Urinary bladder (tissue), 4 donors: Measurements from ENCODE around the gene RXRG. TPM values are rescaled to one million over a fixed set of nuclear protein-coding genes. Genes with fewer than 3 reads are reported as not detected.

Experiments
- DNase-seq: peaks from one replicate; pipeline ENCODE4 v3.0.0-alpha.2; 2015; ENCODE audit errors: extremely low spot score
- H3K27ac ChIP-seq: one replicate; pipeline ENCODE4 v1.5.1; 2013; ENCODE audit warnings: low read depth, mild to moderate bottlenecking, moderate library complexity
- H3K36me3 ChIP-seq: one replicate; pipeline ENCODE4 v1.6.1; 2013; ENCODE audit warnings: mild to moderate bottlenecking, moderate library complexity; ENCODE audit not compliant: insufficient read depth
- H3K4me1 ChIP-seq: one replicate; pipeline ENCODE4 v1.6.1; 2013; ENCODE audit warnings: mild to moderate bottlenecking, moderate library complexity; ENCODE audit not compliant: insufficient read depth
- H3K4me3 ChIP-seq: one replicate; pipeline ENCODE4 v1.5.1; 2013; ENCODE audit warnings: low read depth, low read length
- WGBS: extraction: QIAGEN DNeasy Blood & Tissue Kit; methylation state at CpG from one replicate; pipeline ENCODE4 v1.1.7; 2013; 5-methylcytosine and 5-hydroxymethylcytosine counted together
- polyA plus RNA-seq: library from polyadenylated mRNA; stranded (reverse); fragments of 200-250 nt; gene quantifications from one replicate; pipeline ENCODE4 v1.2.3, GENCODE V29; 2013
- total RNA-seq: library from RNA; depleted of rRNA; stranded (reverse); fragments of >200 nt; gene quantifications from one replicate; pipeline ENCODE4 v1.2.3, GENCODE V29; 2014
- donor health status: healthy with polysubstance abuse.
- donor health status: healthy.

The RXRG gene
- total and polyA plus RNA-seq, 2 donors: 1.7 to 4.5 TPM

DNA sequence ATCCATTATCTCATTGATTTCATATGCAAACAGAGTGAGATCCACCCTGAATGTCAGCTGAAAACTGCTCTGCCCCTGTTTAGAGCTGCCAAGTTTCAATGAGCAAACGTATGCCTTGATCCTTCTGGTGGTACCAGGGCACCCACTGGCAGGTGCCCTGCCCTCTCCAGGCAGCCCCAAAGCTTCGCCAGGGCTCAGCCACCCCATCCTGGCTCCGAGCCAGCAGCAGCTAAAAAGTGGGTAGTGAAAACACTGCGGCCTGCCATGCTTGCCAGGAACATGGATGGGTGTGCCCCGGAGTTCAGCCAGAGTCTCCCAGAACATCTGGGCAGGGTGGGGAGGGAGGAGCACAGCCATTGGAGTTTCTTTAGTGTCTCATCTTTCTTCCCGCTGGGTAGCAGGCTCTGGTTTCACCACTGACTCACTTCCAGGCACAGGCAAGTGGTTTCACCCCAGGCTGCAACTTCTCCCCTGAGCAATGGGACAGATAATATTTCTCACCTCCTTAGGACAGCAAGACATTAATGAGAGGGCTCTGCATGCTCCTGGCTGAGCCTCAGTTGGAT lies 80.3 kb downstream of the RXRG start:
- Histone ChIP-seq H3K4me3 (no peak overlapping the region), H3K36me3 (no peaks in the 10 kb centered on the region), H3K27ac (no peak overlapping the region), H3K4me1 (no peaks in the 10 kb centered on the region)
- DNase-seq: no peak
- 31% methylated on average over 6 of the region's 6 CpGs for WGBS

DNA sequence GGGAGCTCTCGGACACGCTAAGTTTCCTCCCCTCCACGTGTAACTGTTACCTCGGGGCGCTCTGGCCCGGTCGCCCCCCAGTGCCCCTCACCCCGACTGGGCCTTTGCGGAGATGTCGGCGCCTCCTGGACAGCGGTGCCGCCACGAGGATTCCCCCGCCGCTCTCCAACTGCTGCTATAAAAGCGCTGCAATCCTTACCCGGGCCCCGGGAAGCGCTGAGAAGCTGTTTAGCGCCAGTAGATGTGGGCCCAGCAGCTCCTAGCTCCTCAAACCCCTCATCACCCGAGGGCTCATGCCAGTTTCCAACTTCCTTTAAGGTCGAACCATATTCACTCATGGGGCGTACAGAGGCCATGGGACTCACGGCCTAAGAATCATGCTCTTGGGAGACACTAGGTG lies 88.0 kb downstream of the RXRG start:
- Histone ChIP-seq H3K27ac (no peak overlapping the region), H3K4me3 (no peak overlapping the region), H3K4me1 (no peaks in the 10 kb centered on the region), H3K36me3 (no peaks in the 10 kb centered on the region)
- DNase-seq: no peak
- WGBS: 18% methylated on average over 25 of the region's 25 CpGs

DNA sequence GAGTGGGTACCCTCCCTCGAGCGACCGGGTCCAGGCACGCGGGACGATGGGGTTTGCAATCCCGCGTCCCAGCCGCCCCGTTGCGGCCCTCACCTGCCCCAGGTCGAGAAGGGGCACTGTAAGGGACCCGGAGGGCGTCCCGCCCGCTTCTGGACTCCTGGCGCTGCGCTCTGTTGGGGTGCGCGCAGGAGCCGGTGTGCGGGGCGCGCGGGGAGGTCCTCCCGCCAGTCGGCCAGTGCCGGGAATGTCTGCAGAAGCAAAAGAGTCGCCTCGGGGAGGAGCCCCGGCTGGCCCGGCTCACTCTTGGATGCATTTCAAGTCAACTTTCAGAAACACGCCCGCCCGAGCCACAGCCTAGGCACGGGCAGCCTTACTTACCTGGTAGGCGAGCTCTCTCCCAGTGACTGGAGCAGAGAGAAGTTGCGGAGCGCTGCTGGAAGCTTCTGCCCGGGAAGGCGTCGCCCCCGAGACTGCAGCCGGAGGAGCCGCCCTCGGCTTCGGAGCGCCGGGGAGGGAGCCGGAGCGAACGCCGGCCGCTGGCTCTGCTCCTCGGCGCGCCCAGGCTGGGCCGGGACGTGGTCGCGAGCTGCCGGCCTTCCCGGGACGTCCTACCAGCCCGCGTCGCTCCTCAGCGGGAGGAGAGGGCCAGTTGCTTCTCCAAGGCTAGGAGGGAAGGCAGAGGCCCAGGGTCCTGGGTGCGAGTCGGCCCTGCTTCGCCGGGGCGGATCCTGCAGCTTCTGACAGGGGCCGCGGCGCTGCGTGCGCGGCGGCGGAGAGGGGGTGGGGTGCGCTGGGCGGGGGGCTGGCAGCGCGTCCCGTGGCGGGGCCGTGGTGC lies 88.7 kb downstream of the RXRG start, which contains the start of gene LMX1A:
Gene LMX1A, minus strand, starts transcription at position 739 of the 835 bp plus-strand sequence. CDS start 1,156 bp downstream, outside the sequence.
- Histone ChIP-seq H3K4me3 (peak within 1 kb of the TSS; percentile 34), H3K36me3 (no peaks in the 10 kb centered on the region), H3K27ac (no peak within 1 kb of the TSS), H3K4me1 (no peaks in the 10 kb centered on the region)
- under 1% methylated on average over 88 of the region's 88 CpGs for WGBS
- no peak for DNase-seq

DNA sequence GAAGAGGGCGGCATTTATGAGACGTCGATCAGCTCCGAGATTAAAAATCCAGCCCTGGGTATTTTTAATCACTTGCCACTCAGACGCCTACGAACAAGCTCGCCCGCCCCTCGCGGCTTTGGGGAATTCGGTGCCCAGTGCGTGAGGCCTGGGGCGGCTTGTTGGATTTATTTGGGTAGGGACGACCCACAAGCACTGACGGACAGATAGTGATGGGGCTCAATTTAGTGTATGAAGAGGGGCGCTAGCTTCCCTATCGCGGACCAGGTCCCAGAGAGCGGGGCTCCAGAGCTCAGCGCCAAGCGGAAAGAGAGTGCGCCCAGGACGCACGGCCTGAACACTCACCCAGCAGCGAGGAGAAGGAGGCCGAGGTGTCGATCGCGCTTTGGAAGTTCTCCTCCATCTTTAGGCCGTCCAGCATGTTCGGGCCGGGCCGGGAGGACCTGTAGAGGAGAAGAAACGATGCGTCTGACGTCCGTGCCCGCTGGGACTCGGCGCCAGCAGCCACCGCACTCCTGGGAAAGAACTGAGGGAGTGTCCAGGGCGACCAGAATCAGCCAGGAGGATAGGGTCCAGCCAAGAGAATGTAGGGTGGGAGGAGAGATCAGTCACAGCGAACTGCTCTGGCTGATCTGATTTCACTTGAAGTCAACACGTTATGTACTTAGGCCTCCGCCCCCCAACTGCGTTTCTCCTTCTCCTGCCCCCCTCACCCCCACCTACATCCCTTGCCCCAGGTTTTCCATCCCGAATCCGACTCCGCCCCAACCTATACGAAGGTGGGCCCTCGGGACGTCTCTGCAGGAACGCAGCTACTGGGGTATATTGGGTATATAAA lies 89.6 kb downstream of the RXRG start:
- no peak overlapping the region for H3K27ac ChIP-seq
- DNase-seq: no peak
- H3K4me3 ChIP-seq: no peak overlapping the region
- no peaks in the 10 kb centered on the region for H3K36me3 ChIP-seq
- 5% methylated on average over 53 of the region's 53 CpGs for WGBS
- H3K4me1 ChIP-seq: no peaks in the 10 kb centered on the region

DNA sequence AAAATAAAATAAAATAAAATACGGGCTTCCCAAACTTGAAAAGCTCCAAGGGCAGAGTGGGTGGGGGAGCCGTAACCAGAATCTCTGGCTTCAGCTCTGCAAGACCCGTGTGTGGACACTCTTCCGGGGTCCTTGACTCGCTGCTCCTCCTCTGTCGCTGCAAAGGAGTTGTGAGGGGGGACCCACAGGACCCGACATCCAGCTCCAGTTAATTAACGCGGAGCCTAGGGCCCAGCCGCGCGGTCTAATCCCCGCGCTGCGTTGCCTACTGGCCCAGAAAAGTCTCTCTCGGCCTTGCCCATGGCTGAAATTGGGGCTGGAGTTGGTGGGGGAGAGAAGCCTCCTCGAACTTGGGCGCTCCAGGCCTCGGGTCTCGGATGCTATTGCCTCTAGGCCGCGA lies 90.2 kb downstream of the RXRG start:
- DNase-seq: no peak
- Histone ChIP-seq H3K36me3 (no peaks in the 10 kb centered on the region), H3K27ac (no peak overlapping the region), H3K4me3 (no peak overlapping the region), H3K4me1 (no peaks in the 10 kb centered on the region)
- WGBS: 9% methylated on average over 22 of the region's 22 CpGs

DNA sequence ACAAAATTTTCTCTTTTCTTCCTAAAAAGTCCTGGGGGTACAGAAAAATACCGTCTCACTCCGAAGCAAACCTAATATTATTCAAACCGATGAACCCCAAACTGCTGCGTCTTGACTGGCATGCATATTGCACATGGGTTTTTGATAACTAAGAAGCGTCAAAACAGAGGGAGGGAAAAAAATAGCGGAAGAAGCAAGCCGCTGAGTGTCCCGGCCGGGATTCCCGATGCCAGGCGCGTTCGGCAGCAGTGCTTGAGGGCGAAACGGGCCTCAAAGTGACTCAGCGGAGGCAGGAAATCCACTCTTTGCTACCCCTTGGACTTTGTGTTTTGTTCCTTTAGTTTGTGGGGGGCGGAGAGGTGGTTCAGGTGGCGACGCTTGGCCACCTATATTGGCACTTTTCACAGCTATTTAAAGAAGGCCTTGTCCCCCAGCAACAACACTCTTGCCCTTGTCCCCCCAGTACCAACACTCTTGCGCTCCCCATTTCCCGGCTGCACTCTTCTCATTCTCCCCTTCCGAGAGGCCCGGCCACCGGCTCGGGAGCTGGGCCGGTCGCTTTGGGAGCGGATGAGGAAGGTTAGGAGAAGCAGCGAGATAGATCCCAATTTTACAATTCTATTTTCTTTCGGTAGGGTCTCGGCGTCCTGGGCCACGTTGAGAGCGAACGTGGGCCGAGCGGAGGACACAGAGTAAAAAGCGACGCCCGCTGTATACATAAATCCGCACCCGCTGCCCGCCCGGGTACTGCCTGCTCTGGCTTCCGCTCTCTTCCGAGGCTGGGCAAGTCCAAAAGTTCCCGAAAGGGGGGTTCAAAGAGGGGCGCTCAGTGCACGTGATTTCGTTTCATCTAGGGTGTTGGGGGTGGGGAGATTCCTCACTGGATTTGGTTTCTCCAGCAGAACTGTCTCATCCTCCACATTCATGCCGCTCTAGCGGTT lies 90.9 kb downstream of the RXRG start:
- DNase-seq: no peak
- Histone ChIP-seq H3K4me3 (no peak overlapping the region), H3K4me1 (no peaks in the 10 kb centered on the region), H3K36me3 (no peaks in the 10 kb centered on the region), H3K27ac (no peak overlapping the region)
- WGBS: 10% methylated on average over 52 of the region's 52 CpGs

DNA sequence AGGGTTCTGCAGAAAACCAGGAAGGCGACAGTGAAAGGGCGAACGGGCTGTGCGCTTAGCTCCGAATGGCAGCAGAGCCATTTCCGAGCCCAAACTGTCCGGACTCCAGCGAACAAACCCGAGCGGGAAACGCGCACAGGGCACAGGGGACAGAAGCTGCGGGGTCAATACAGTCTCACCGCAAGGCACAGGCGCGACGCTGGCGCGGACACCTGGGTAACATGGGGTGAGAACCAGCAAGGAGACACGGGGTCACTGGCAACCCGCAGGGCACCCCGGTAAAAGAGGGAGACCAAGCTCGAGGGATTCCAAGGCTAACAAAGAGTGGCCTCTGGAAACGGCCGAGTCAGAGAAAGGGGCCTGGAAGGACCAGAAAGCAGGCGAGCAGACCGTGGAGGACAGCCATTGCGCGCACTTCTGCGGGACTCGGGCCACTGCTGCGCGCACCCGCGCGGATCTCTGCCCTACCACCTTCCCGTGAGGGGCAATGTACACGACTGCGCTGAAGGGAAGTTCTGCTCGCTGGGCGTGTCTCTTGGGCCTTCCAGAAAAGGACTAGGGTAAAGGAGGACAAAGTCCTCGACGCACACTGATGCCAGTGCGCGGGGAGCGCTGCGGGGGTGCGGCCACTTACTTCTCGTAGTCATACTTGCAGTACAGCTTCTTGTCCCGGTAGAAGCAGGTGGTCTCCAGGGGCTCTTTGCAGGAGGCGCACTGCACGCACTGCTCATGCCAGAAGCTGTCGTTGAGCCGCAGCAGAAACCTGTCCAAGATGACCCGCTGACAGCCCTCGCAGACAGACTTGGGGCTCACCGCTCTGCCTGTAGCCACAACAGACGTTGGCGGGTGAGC lies 92.3 kb downstream of the RXRG start:
- H3K27ac ChIP-seq: no peak overlapping the region
- H3K4me3 ChIP-seq: no peak overlapping the region
- no peaks in the 10 kb centered on the region for H3K4me1 ChIP-seq
- H3K36me3 ChIP-seq: no peaks in the 10 kb centered on the region
- no peak for DNase-seq
- 6% methylated on average over 59 of the region's 59 CpGs for WGBS

DNA sequence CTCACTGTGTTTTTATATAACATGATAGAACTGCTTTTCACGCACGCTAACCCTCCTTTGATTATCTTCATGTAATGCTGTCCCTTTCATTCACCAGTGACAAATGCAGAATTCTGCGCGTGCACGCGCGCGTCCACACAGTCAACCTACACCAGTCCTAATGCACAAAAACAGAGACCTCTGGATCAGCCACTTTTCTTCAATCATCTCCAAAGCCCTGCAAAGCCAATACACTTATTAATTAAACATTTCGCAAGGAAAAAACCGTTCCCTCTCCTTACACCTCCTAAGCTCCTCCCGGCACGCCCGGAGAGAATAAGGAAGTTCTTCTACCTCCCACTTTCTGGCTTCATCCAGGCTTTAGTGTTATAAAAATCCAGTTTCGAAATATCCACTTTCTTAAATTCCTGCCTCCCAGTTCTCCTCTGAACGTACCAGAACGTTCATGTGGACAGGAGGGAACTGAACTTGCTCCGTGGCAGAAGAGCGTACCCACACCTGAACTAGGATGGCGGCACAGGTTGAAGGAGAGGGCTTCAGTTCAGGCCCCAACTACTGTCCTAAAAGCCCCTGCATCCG lies 93.0 kb downstream of the RXRG start:
- no peak overlapping the region for H3K4me3 ChIP-seq
- WGBS: 10% methylated on average over 20 of the region's 20 CpGs
- no peak for DNase-seq
- H3K27ac ChIP-seq: no peak overlapping the region
- no peaks in the 10 kb centered on the region for H3K36me3 ChIP-seq
- H3K4me1 ChIP-seq: no peaks in the 10 kb centered on the region

Other genes starting within 250 kb of the RXRG start
- gene LMX1A, start 88.4 kb downstream of the RXRG start, total RNA-seq: 0.42 TPM
- gene LMX1A, start 88.4 kb downstream of the RXRG start, polyA plus RNA-seq: 0.29 TPM
- not detected for gene LRRC52, start 98.9 kb upstream of the RXRG start, total RNA-seq
- gene LRRC52, start 98.9 kb upstream of the RXRG start, polyA plus RNA-seq: not detected
- gene MGST3, start 186.1 kb upstream of the RXRG start, total RNA-seq: 166 TPM
- gene MGST3, start 186.1 kb upstream of the RXRG start, polyA plus RNA-seq: 208 TPM